GM10266 (cell line): ENCODE results near the gene RAD18.

Experiments used
- DNase-seq: peaks from one replicate; pipeline ENCODE4 v3.0.0; 2012; ENCODE audit errors: extremely low spot score
- CTCF ChIP-seq: IDR thresholded peaks from 2 replicates; pipeline ENCODE4 v1.5.1; 2012; ENCODE audit warnings: mild to moderate bottlenecking, low read depth; ENCODE audit not compliant: control insufficient read depth, insufficient read depth; ENCODE audit errors: missing control alignments

The RAD18 gene

GRCh38 chr3:8852511-8852910 lies 110.8 kb downstream of the RAD18 start:
- no peak for DNase-seq
- TF ChIP-seq CTCF: no peak

DNA sequence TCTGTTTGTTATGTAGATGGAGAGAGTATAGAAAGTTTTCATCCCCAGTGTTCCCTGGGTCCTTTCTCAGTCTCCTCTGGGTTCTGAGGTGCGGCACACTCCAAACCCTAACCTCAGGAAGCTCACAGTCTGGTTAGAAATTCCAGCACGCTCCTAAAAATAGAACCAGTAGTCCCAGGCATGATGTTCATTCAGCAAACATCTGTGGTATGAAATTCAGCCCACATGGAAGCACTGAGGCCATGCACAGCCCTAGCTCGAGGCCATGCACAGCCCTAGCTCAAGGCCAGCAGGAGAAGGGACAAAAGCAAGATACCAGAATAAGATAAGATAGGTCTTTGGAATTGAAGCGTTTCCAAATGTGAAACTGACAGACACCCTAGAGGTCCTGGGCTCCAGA lies 111.6 kb downstream of the RAD18 start:
- TF ChIP-seq CTCF: no peak
- no peak for DNase-seq

- no peak for DNase-seq
- no peak for TF ChIP-seq CTCF
Observed at GRCh38 chr3:8848696-8849131, 114.6 kb downstream of the RAD18 start.

DNA sequence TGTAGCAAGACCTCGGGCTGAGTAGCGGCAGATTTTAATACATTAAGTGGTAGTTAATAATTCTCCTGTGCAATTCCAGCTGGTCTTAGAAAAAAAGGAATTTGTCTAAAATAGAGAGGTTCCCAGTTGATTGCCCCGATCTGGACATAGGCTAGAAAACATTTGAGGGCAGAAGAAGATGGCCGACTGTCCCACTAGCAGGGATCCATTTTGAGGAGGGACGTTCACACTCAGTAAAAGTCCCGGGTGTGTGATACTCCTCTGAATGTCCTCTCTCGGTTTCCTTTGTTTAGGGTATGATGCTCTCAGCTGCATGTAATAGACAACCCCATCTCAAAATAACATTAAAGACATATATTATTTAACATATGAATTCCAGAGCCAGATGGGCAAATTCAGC lies 116.0 kb downstream of the RAD18 start:
- no peak for TF ChIP-seq CTCF
- no peak for DNase-seq

DNA sequence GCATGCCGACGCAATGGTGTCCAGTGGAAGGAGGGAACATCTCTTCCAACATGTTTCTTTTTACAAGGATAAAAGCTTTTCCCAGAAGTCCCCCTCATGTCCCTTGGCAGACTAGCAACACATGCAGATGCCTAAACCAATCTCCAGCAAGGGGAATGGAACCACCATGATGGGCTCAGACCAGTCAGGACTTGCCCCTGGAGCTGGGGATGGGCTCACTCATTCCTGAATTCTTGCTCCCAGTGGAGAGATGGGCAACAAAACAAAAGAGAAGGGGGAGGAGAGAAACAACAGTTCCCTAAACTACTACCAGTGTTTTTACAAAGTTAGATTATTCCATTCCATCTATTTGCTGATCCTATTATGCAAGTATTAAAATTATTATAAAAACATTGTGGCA lies 117.1 kb downstream of the RAD18 start:
- no peak for DNase-seq
- TF ChIP-seq CTCF: no peak

GRCh38 chr3:8845641-8846040 lies 117.6 kb downstream of the RAD18 start:
- DNase-seq: no peak
- TF ChIP-seq CTCF: no peak

- TF ChIP-seq CTCF: no peak
- DNase-seq: no peak
Observed at GRCh38 chr3:8843347-8843746, 119.9 kb downstream of the RAD18 start.

- no peak for DNase-seq
- no peak for TF ChIP-seq CTCF
Observed at GRCh38 chr3:8842293-8842692, 121.0 kb downstream of the RAD18 start.
